GM12875 (cell line): ENCODE data around the gene MRPL23.

Experiments
- H3K4me3 ChIP-seq: one replicate; pipeline ENCODE4 v1.5.1; 2011; ENCODE audit warnings: low read depth, low read length, control low read depth
- TF ChIP-seq, protein P1 (sequence below): IDR thresholded peaks from 2 replicates; pipeline ENCODE4 v1.5.1; 2011; ENCODE audit warnings: low read depth, mild to moderate bottlenecking, control low read depth, inconsistent platforms, low read length, moderate library complexity, borderline replicate concordance; ENCODE audit not compliant: insufficient read depth

Gene MRPL23

DNA sequence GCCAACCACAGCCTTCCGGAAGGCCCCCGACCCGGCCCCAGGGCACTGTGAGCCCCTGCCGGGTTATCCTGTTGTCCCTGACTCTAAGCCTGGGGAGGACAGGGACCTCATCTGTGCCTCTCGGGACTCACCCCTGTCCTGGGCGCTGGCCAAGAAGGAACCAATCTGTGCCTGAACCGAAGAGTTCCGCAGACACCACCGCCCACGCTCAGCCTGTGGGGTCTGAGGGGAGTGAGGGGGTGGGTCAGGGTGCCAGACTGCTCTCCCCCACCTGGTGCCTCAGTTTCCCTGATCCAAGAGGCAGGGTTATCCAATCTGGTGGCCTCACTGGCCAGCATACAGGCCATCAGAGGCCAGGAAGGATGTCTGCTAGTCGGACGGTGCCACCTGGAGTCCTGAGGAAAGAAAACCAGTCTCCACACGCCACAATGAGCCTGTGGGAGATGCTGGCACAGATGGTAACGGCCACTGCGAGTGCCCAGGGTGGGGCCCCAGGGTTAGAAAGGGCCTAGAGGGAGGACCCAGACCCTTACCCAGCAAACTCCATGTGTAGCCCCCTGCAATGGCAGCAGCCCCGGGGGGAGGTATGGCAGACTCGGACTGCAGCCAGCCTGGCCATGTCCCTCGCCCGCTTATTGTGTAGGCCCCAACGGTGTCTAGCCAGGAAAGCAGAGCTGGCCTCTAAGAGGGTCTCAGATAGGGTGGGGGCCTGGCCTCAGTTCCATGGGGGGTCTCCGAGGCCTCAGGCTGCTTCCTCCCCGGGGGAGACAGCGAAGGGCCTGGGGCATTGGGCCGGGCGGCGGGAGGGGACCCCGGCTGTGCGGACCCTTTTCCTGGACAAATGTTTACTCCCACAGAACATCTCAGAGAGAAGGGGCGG is 28.5 kb upstream of the MRPL23 start:
- TF ChIP-seq, protein P1, sequence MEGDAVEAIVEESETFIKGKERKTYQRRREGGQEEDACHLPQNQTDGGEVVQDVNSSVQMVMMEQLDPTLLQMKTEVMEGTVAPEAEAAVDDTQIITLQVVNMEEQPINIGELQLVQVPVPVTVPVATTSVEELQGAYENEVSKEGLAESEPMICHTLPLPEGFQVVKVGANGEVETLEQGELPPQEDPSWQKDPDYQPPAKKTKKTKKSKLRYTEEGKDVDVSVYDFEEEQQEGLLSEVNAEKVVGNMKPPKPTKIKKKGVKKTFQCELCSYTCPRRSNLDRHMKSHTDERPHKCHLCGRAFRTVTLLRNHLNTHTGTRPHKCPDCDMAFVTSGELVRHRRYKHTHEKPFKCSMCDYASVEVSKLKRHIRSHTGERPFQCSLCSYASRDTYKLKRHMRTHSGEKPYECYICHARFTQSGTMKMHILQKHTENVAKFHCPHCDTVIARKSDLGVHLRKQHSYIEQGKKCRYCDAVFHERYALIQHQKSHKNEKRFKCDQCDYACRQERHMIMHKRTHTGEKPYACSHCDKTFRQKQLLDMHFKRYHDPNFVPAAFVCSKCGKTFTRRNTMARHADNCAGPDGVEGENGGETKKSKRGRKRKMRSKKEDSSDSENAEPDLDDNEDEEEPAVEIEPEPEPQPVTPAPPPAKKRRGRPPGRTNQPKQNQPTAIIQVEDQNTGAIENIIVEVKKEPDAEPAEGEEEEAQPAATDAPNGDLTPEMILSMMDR, result no peak
- H3K4me3 ChIP-seq, result no peak overlapping the region

DNA sequence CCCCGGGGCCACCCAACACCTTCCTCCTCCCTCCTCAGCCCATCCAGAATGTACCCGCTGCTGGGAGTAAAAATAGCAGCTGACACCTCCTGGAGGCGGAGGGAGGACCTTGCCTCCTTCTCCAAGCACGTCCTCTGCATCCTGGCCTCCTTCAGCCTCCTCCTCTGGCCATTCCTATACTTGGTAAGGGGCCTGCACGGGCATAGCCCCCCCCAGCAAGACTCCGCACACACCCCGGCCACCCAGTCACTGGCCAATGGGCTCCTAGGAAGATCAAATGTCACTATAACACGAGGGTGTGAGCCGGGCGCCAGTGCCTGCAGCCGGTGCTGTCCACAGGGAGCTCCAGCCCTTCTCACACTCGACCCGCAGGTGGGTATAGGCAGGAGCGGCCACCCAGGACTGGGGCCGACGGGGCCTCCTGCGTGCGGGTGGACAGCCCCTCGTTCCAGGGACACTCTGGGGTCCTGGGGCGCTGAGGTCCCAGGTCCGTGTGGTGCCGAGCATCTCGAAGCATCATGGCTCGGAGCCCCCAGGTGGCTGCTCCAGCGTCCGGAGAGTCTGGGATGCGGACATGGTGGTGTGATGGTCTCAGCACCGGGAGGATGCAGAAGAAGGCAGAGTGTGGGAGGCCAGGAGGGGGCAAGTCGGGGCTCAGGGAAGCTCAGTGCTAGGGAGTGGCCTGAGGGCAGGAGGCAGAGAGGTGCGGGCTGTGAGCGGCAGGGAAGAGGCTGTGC is 27.6 kb upstream of the MRPL23 start, which contains the start of gene TNNT3:
TSS of gene TNNT3 (plus strand) at position 313 of the 737 bp plus-strand sequence. CDS start 3,172 bp downstream, outside the sequence.
- no peak within 1 kb of the TSS for H3K4me3 ChIP-seq
- TF ChIP-seq, protein P1, result no peak

DNA sequence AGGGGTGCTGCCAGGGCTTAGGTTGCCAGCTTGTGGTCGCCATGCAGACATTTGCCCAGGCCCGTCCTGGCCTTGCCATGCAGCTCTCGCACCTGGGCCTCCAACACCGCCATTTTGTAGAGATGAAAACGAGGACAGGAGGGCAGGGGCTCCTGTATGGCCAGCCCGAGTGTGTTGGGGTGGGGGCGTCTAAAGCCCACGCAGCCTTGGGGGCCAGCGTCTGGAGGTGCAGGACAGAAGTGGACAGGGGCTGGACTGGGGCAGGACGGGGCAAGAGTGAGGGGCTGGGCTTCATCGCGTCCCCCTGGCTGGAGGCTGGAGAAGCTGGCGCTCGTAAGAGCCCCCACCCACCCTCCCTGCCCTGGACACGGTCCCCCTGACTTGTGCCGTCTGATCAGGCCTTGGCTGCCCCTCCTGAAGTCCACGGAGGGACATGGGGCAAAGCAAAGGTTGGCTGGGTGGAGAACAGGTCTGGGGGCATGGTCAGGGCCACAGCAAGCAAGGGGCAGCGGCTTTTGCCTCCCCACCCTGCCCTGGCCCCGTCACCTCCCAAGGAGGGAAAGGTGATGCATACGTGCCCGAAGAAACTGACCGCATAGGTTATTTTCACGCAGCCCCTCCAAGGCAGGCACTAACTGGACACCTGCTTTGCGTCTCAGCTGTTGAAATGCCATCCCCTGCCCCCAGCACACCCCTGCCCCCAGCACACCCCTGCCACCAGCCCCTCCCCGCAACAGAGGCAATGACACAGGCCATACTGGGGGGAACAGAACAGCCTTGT is 26.8 kb upstream of the MRPL23 start:
- TF ChIP-seq, protein P1, result no peak
- no peak overlapping the region for H3K4me3 ChIP-seq

DNA sequence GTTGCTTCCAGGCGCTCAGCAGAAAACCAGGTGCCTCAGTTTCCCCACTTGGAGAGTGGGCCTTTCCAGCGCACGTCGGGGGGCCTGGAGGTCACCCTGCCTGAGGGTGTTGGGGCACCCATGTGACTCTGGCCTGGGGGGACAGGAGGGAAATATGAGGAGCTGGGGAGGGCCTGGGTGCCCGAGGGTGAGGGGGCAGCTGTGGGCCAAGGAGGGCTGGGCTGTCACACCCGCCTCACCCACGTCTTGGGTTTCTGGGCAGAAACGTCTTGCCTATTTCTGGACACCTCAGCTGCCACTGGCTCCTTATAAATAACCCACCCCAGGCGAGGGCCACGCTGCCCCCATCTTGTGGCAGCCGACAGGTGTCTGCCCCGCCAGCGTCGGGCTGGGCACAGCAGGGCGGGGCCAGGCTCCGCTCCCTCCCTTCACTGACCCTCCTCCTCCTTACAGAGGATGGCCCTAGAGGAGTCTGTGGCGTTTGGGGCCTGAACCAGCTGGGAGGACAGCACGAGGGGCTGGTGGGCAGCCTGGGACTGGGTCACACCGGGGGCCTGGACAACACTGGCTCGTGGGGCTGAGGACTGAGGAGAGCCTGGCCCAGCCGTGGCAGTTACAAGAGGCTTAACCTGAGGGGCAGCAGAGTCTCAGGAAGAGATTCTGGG is 26.1 kb upstream of the MRPL23 start:
- TF ChIP-seq, protein P1, result no peak
- H3K4me3 ChIP-seq, result no peak overlapping the region

DNA sequence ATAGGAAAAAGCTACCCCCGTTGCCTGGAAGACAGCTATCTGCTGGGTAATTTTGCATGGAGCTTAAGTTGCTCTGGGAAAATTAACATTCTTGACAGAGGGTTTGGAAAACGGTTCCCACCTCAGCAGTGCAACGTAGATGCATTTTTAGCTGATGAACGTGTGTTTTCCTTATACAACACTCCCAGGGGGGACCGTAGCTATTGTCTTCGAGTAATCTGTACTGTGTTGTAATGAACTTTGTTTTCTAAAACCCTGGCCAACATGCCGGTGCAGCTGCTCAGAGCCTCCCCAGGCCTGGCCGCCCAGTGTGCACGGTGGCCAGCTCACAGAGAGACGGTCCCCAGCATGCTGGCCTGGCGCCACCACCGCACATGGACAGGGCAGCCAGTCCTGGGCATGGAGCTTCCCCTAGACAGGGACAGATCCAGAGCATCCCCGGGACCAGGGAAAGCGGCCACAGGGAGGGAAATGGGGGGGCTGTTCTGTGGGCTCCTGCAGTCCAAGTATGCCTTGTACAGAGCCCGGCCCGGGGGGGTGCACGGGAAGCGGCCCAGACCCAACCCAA is 25.5 kb upstream of the MRPL23 start:
- TF ChIP-seq, protein P1, result no peak
- H3K4me3 ChIP-seq, result no peak overlapping the region

DNA sequence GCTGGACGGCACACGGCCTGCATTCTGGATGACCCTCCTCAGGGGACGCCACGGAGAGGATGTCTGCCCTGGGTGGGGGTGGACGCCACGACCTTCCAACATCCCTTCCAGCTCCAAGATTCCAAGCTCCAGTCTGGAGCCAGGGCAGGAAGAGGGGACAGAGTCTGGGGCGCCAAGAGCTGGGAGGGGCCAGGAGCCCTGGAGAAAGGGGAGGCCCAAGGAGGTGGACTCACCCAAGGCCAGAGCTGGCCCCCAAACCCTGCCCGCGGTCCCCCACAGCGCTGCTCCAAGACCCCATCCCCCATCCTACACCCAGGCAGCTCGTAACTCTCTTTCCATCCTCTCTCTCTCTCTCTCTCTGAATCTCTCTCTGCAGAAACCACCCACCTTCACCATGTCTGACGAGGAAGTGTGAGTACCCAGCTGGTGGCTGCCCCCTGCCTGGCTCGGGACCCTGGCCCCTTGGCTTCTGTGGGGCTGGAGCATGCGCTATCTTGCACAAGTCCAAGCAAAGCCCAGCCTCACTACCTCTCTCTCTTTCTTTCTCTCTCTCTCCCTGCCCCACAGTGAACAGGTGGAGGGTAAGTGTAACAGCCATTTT is 24.6 kb upstream of the MRPL23 start:
- TF ChIP-seq, protein P1, result no peak
- no peak overlapping the region for H3K4me3 ChIP-seq
